Uterus (tissue), 4 donors: Measurements from ENCODE around the gene TANC1. TPM values are rescaled to one million over a fixed set of nuclear protein-coding genes. Genes with fewer than 3 reads are reported as not detected.

Experiments used
- DNase-seq, 2 donors: peaks; one replicate each; pipeline ENCODE4 v3.0.0-alpha.2; 2019 to 2020
- H3K27ac ChIP-seq, 2 donors: fragments of 200-600 bp; sonication (generic); 1 replicate in 1 of 2; 2 replicates in 1 of 2; pipeline ENCODE4 v1.5.1; 2016 to 2018
- H3K27me3 ChIP-seq, 2 donors: fragments of 200-600 bp; sonication (generic); one replicate each; pipeline ENCODE4 v1.5.1; 2018 to 2019; ENCODE audit warnings: control low read depth in 1 of 2
- H3K36me3 ChIP-seq, 2 donors: fragments of 200-600 bp; sonication (generic); one replicate each; pipeline ENCODE4 v1.5.1; 2019; ENCODE audit warnings: control low read depth in 1 of 2
- H3K4me1 ChIP-seq, 2 donors: fragments of 200-600 bp; sonication (generic); one replicate each; pipeline ENCODE4 v1.5.1; 2018 to 2019; ENCODE audit warnings: control low read depth in 1 of 2
- H3K4me3 ChIP-seq, 2 donors: fragments of 200-600 bp; sonication (generic); 1 replicate in 1 of 2; 2 replicates in 1 of 2; pipeline ENCODE4 v1.5.1; 2018 to 2019; ENCODE audit warnings: mild to moderate bottlenecking in 1 of 2
- H3K9me3 ChIP-seq, 2 donors: fragments of 200-600 bp; sonication (generic); one replicate each; pipeline ENCODE4 v1.5.1; 2019; ENCODE audit warnings: control low read depth in 1 of 2
- POLR2A ChIP-seq, 2 donors: fragments of 450-650 bp; IDR thresholded peaks; one replicate each; pipeline ENCODE4 v1.6.1; 2016; ENCODE audit warnings: antibody characterized with exemption in 2 of 2, mild to moderate bottlenecking in 1 of 2, moderate library complexity in 1 of 2
- intact Hi-C: fragments of 100-400 bp; cut with DNase I; formaldehyde crosslinking; loops from one replicate; pipeline ENCODE4 v1.15.1; 2023; ENCODE audit warnings: low total_unique reads
- total RNA-seq, 4 donors: library from RNA; depleted of rRNA in 3 of 4; stranded (reverse); fragments of >200 nt in 3 of 4; gene quantifications; one replicate each; pipeline versions ENCODE4 v1.1.0 to v1.2.4, GENCODE V29; 2014 to 2023
- TF ChIP-seq, protein P1 (sequence below), 4 experiments: fragments of 200-600 bp in 2 of 4; fragments of 450-650 bp in 2 of 4; sonication (generic) in 2 of 4; IDR thresholded peaks; one replicate each; pipeline ENCODE4 v1.5.1; 2016 to 2019; ENCODE audit warnings: antibody characterized with exemption in 4 of 4, mild to moderate bottlenecking in 2 of 4, moderate library complexity in 1 of 4
- donor health status: DM: yes; HTN: yes; CAD: no.

The TANC1 gene
- total RNA-seq, 4 donors from 2014 or later, result 34.7 to 92.7 (median 67.4) TPM

DNA sequence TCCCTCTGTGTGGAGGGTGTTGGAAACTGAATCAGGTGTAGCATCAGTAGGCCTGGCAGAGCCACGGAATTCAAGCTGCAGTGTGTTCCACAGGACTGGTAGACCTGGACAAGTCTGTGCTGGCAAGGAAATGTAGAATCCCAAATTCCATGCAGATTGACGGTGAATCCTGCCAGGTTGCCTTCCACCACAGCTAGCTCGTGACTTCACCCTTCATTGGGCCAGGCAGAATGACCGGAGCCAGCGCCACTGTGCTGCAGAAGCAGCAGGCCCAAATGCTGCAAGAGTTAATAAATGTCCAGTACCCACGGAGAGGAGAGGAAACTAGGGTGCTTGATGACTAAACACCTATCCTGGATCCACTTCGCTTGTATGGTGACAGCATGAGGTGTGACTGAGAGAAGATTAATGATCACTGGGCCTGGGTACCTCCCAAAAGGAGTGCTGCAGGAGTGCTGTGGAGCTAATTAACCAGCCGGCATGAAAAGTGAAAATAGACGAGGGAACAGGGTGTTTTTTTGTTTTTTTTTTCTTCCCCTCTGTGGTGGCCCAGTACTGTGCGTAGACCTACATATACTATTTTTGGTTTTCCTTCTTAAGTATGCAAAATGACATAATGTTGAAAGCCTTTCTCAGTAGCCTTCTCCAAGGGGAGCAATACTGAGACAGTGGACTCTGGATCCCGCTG is 122.2 kb downstream of the TANC1 start:
- intact Hi-C loops, result no loop called here
- Histone ChIP-seq H3K4me3 (no peak overlapping the region), H3K36me3 (no peaks in the 10 kb centered on the region), H3K27ac (peak overlapping the region; percentile 62 to 94), H3K4me1 (peaks cover 14 to 31% of the 10 kb centered on the region in 2 donors), H3K27me3 (no peaks in the 10 kb centered on the region), H3K9me3 (no peaks in the 10 kb centered on the region)
- TF ChIP-seq, protein P1, sequence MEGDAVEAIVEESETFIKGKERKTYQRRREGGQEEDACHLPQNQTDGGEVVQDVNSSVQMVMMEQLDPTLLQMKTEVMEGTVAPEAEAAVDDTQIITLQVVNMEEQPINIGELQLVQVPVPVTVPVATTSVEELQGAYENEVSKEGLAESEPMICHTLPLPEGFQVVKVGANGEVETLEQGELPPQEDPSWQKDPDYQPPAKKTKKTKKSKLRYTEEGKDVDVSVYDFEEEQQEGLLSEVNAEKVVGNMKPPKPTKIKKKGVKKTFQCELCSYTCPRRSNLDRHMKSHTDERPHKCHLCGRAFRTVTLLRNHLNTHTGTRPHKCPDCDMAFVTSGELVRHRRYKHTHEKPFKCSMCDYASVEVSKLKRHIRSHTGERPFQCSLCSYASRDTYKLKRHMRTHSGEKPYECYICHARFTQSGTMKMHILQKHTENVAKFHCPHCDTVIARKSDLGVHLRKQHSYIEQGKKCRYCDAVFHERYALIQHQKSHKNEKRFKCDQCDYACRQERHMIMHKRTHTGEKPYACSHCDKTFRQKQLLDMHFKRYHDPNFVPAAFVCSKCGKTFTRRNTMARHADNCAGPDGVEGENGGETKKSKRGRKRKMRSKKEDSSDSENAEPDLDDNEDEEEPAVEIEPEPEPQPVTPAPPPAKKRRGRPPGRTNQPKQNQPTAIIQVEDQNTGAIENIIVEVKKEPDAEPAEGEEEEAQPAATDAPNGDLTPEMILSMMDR (IDR thresholded peaks at IDR 0.05), result no peak
- TF ChIP-seq POLR2A (IDR thresholded peaks at IDR 0.05), result no peak
- DNase-seq, result no peak

DNA sequence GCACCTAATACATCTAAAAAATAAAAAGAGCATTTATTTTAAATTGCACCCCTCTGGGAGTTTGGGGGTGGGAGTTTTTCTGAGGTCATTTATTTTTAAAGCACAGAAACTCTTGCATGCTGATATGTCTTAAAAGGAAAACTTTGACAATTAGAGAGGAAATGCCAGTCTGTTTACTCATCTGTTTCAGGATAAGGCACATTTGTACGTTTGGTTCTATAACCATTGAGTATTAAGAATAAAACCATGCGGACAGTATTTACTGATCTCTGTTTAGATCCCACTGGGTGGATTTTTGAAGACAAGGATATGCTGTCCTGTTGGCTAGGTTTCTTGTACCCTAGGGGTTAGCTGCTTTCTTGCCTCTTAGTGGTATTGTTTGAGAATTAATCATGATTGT is 122.9 kb downstream of the TANC1 start:
- H3K9me3 ChIP-seq, result no peaks in the 10 kb centered on the region
- peaks cover 14 to 31% of the 10 kb centered on the region in 2 donors for H3K4me1 ChIP-seq
- intact Hi-C loops, result no loop called here
- H3K27me3 ChIP-seq, result no peaks in the 10 kb centered on the region
- no peak for DNase-seq
- peak overlapping the region; percentile 62 to 94 for H3K27ac ChIP-seq
- TF ChIP-seq POLR2A (IDR thresholded peaks at IDR 0.05), result no peak
- TF ChIP-seq, protein P1 (IDR thresholded peaks at IDR 0.05), result no peak
- H3K36me3 ChIP-seq, result no peaks in the 10 kb centered on the region
- H3K4me3 ChIP-seq, result no peak overlapping the region

DNA sequence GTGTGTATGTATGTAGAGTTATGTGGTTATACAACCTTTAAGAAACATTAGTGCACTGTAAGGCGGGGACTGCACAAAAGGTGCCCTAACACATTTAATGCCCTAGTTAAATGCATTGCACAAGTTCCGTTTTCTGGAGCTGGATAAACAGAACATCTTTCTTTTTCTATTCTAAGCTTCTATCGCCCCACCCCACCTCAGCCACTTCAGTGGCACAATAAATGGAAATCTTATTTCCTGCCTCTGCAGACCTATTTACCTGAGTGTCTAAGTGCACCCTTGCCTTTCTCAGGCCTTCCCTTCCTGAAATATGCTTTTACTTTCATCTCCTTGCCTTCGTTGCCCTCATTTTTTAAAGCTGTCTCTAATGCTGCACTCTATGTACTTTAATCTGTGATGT is 123.5 kb downstream of the TANC1 start:
- intact Hi-C loops, result no loop called here
- no peaks in the 10 kb centered on the region for H3K27me3 ChIP-seq
- no peaks in the 10 kb centered on the region for H3K36me3 ChIP-seq
- H3K9me3 ChIP-seq, result no peaks in the 10 kb centered on the region
- DNase-seq, result no peak
- TF ChIP-seq, protein P1 (IDR thresholded peaks at IDR 0.05), result no peak
- no peak for TF ChIP-seq POLR2A (IDR thresholded peaks at IDR 0.05)
- no peak overlapping the region for H3K4me3 ChIP-seq
- peak overlapping the region; percentile 62 to 94 for H3K27ac ChIP-seq
- peaks cover 14 to 31% of the 10 kb centered on the region in 2 donors for H3K4me1 ChIP-seq

DNA sequence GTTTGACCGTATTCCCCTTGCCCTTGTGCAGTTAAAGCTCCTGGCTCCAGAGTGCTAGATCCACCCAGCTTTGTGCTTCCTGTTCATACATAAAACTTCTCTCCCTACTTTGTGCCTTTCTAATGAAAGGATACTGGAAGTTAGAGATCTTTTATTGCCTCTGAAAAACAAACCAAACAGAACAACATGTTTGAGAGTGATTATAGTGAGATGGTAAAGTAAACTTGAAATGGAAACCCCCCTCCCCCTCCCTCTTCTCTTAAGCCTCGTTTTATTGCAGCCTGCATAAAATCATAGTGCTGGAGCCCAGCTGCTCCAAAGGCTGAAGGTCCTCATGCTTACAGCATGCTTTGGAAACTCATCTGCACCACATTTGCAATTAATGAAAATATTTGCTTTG is 125.1 kb downstream of the TANC1 start:
- H3K4me3 ChIP-seq, result no peak overlapping the region
- H3K27ac ChIP-seq, result peak overlapping the region; percentile 62 to 94
- no peak for DNase-seq
- H3K36me3 ChIP-seq, result no peaks in the 10 kb centered on the region
- H3K9me3 ChIP-seq, result no peaks in the 10 kb centered on the region
- peaks cover 14 to 31% of the 10 kb centered on the region in 2 donors for H3K4me1 ChIP-seq
- H3K27me3 ChIP-seq, result no peaks in the 10 kb centered on the region
- TF ChIP-seq POLR2A (IDR thresholded peaks at IDR 0.05), result no peak
- TF ChIP-seq, protein P1 (IDR thresholded peaks at IDR 0.05), result no peak
- intact Hi-C loops, result no loop called here

DNA sequence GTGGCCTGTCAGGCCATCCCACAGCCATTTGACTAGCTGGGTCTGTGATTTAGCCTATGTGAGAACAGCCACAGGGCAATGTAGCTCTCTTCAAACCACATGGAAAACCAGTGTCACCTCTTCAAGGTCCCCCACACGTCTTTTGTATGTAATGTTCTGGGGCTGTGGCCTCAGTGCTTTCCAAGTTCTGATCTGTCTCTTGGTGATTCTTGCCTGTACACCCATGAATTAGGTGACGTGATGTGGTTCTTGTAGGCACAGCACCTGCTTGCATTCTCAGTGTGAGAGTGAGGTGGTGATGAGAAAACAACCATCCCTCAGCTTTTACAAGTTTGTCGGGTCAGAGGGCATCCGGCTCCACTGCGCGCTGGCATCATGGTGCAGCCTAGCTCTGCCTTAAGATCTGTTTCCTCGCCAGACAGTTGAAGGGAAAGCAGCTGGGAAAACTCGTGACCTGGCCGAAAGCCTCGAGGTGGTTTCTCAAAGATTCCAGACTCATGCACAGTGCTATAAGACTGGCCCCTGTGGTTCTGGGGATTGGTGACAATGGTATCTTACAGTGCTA is 125.8 kb downstream of the TANC1 start:
- no peaks in the 10 kb centered on the region for H3K36me3 ChIP-seq
- H3K27ac ChIP-seq, result peak overlapping the region; percentile 80 to 94
- peak; percentile 81 to 85 for DNase-seq
- no peaks in the 10 kb centered on the region for H3K9me3 ChIP-seq
- no peaks in the 10 kb centered on the region for H3K27me3 ChIP-seq
- intact Hi-C loops, result no loop called here
- no peak overlapping the region for H3K4me3 ChIP-seq
- peaks cover 14 to 33% of the 10 kb centered on the region in 2 donors for H3K4me1 ChIP-seq
- peak in 1 of 2 donors; percentile 34 for TF ChIP-seq POLR2A (IDR thresholded peaks at IDR 0.05)
- TF ChIP-seq, protein P1 (IDR thresholded peaks at IDR 0.05), result no peak
